HepG2 (cell line): ENCODE results near the gene IGF2BP1. TPM values are rescaled to one million over a fixed set of nuclear protein-coding genes. Genes with fewer than 3 reads are reported as not detected.

ENCODE experiments used
- ELF4 ChIP-seq: sonication (generic); formaldehyde crosslinking; IDR thresholded peaks from 2 replicates; pipeline ENCODE4 v1.5.0; 2020; ENCODE audit warnings: missing genetic modification reagents, mild to moderate bottlenecking, moderate library complexity, borderline replicate concordance
- FOXA3 ChIP-seq: IDR thresholded peaks from 2 replicates; pipeline ENCODE4 v1.6.1; 2016; ENCODE audit warnings: missing genetic modification reagents, missing compliant biosample characterization
- HHEX ChIP-seq: IDR thresholded peaks from 2 replicates; pipeline ENCODE4 v1.6.1; 2016; ENCODE audit warnings: control low read depth
- HNF1A ChIP-seq, 2 experiments: sonication (generic) in 1 of 2; formaldehyde crosslinking in 1 of 2; IDR thresholded peaks; 2 replicates each; pipeline versions ENCODE4 v1.4.0 to v1.6.1; 2016 to 2020; ENCODE audit warnings: borderline replicate concordance in 1 of 2, low read depth in 1 of 2, mild to moderate bottlenecking in 1 of 2, missing genetic modification reagents in 1 of 2
- IKZF5 ChIP-seq: IDR thresholded peaks from 2 replicates; pipeline ENCODE4 v1.6.1; 2018; ENCODE audit warnings: missing genetic modification reagents, mild to moderate bottlenecking, missing compliant biosample characterization
- KMT2B ChIP-seq: IDR thresholded peaks from 2 replicates; pipeline ENCODE4 v1.6.1; 2016; ENCODE audit warnings: missing genetic modification reagents, missing compliant biosample characterization
- NAIF1 ChIP-seq: sonication (generic); formaldehyde crosslinking; IDR thresholded peaks from 2 replicates; pipeline ENCODE4 v1.5.0; 2020; ENCODE audit warnings: mild to moderate bottlenecking, missing genetic modification reagents, borderline replicate concordance
- NKX3-1 ChIP-seq: sonication (generic); formaldehyde crosslinking; IDR thresholded peaks from 2 replicates; pipeline ENCODE4 v1.5.0; 2020; ENCODE audit warnings: missing genetic modification reagents
- POGZ ChIP-seq: sonication (generic); formaldehyde crosslinking; IDR thresholded peaks from 2 replicates; pipeline ENCODE4 v1.4.0; 2020; ENCODE audit warnings: mild to moderate bottlenecking, missing genetic modification reagents
- PRMT3 ChIP-seq: sonication (generic); formaldehyde crosslinking; IDR thresholded peaks from 2 replicates; pipeline ENCODE4 v1.8.1; 2022; ENCODE audit warnings: low read depth, mild to moderate bottlenecking, moderate library complexity, missing genetic modification reagents, borderline replicate concordance
- RARG ChIP-seq: sonication (generic); formaldehyde crosslinking; IDR thresholded peaks from 2 replicates; pipeline ENCODE4 v1.4.0; 2020; ENCODE audit warnings: low read depth, mild to moderate bottlenecking, missing genetic modification reagents
- SRSF4 ChIP-seq: fragments of 200-400 bp; formaldehyde crosslinking; IDR thresholded peaks from one replicate; pipeline ENCODE4 v1.6.1; 2018; ENCODE audit warnings: mild to moderate bottlenecking, low read depth, low read length, moderate library complexity; ENCODE audit not compliant: poor library complexity, severe bottlenecking
- TEAD2 ChIP-seq: sonication (generic); formaldehyde crosslinking; IDR thresholded peaks from 2 replicates; pipeline ENCODE4 v1.9.0; 2021; ENCODE audit warnings: missing genetic modification reagents
- TSC22D2 ChIP-seq: sonication (generic); formaldehyde crosslinking; IDR thresholded peaks from 2 replicates; pipeline ENCODE4 v1.5.1; 2020; ENCODE audit warnings: missing genetic modification reagents, mild to moderate bottlenecking, borderline replicate concordance
- ZBTB26 ChIP-seq: IDR thresholded peaks from 2 replicates; pipeline ENCODE4 v1.6.1; 2016; ENCODE audit warnings: missing compliant biosample characterization, missing genetic modification reagents, borderline replicate concordance
- ZBTB44 ChIP-seq: sonication (generic); formaldehyde crosslinking; IDR thresholded peaks from 2 replicates; pipeline ENCODE4 v1.4.0; 2020; ENCODE audit warnings: missing genetic modification reagents
- ZNF530 ChIP-seq: sonication (generic); formaldehyde crosslinking; IDR thresholded peaks from 2 replicates; pipeline ENCODE4 v1.5.0; 2020; ENCODE audit warnings: low read depth, mild to moderate bottlenecking, missing genetic modification reagents
- ZNF563 ChIP-seq: sonication (generic); formaldehyde crosslinking; IDR thresholded peaks from 2 replicates; pipeline ENCODE4 v1.8.0; 2022; ENCODE audit warnings: mild to moderate bottlenecking, moderate library complexity, missing genetic modification reagents
- ZNF572 ChIP-seq: sonication (generic); formaldehyde crosslinking; IDR thresholded peaks from 2 replicates; pipeline ENCODE4 v1.5.1; 2020; ENCODE audit warnings: mild to moderate bottlenecking, missing genetic modification reagents
- ZNF7 ChIP-seq: IDR thresholded peaks from 2 replicates; pipeline ENCODE4 v1.6.1; 2016; ENCODE audit warnings: missing biosample characterization, missing genetic modification reagents
- ZNF879 ChIP-seq: sonication (generic); formaldehyde crosslinking; IDR thresholded peaks from 2 replicates; pipeline ENCODE4 v1.8.1; 2023; ENCODE audit warnings: missing genetic modification reagents
- polyA plus RNA-seq, 8 experiments: library from polyadenylated mRNA; depleted of rRNA in 3 of 8; stranded (reverse) in 7 of 8; unstranded in 1 of 8; fragments of >200 nt; fragmentation: Illumina TruSeq in 4 of 8; extraction: Trizol in 4 of 8; gene quantifications; 2 replicates each; pipeline versions ENCODE4 v1.2.1 to v1.2.3, GENCODE V29; 2011 to 2016; ENCODE audit warnings: low read depth in 4 of 8, missing spikeins in 1 of 8, mixed read lengths in 1 of 8; ENCODE audit not compliant: insufficient read depth in 1 of 8
- total RNA-seq, 5 experiments: library from RNA; depleted of rRNA; stranded (reverse); fragments of >200 nt; fragmentation: Illumina TruSeq; extraction: Trizol; gene quantifications; 2 replicates each; pipeline ENCODE4 v1.2.3, GENCODE V29; 2016; ENCODE audit warnings: low read depth in 1 of 5

The IGF2BP1 gene
- total and polyA plus RNA-seq, 2 of the 13 experiments (the other 11 are each of a cell fraction or from before 2014, with no cell fraction given) = 29.7 to 75.1 TPM

- TF ChIP-seq ZBTB44 (CRISPR knock-in tag) (no peak), HNF1A (IDR thresholded peaks at IDR 0.05; ENCODE audit: low read depth) (no peak), HNF1A (CRISPR knock-in tag; IDR thresholded peaks at IDR 0.05; ENCODE audit: borderline replicate concordance) (no peak), TSC22D2 (CRISPR knock-in tag) (no peak), ZNF879 (CRISPR knock-in tag) (0 out of 2 replicates have a peak, but pooled peaks have one; percentile 54), POGZ (CRISPR knock-in tag) (no peak), FOXA3 (no peak), RARG (CRISPR knock-in tag) (no peak), TEAD2 (CRISPR knock-in tag) (no peak), IKZF5 (CRISPR knock-in tag) (no peak), ZNF572 (CRISPR knock-in tag) (peak; percentile 29; the same call in 1 of the 2 replicates), ZNF7 (CRISPR knock-in tag) (no peak), SRSF4 (no peak), NKX3-1 (CRISPR knock-in tag) (no peak), ZNF530 (no peak), ZBTB26 (no peak), PRMT3 (no peak), KMT2B (peak; percentile 65; the same call in 1 of the 2 replicates), ZNF563 (CRISPR knock-in tag) (no peak), NAIF1 (CRISPR knock-in tag) (no peak), ELF4 (CRISPR knock-in tag) (no peak), HHEX (CRISPR knock-in tag) (no peak)
These were observed 6.6 kb downstream of the IGF2BP1 start (continued) for GRCh38 chr17:49003557-49004511.
